Mesangial cell (primary cell): ENCODE results near the gene ADAMTS1. TPM values are rescaled to one million over a fixed set of nuclear protein-coding genes. Genes with fewer than 3 reads are reported as not detected.

ENCODE experiments used
- total RNA-seq: library from RNA; depleted of rRNA; stranded (reverse); fragments of >200 nt; gene quantifications from 2 replicates; pipeline ENCODE4 v1.2.3, GENCODE V29; 2015

The ADAMTS1 gene
- 28.4 and 39.4 TPM in 2 replicates for total RNA-seq

DNA sequence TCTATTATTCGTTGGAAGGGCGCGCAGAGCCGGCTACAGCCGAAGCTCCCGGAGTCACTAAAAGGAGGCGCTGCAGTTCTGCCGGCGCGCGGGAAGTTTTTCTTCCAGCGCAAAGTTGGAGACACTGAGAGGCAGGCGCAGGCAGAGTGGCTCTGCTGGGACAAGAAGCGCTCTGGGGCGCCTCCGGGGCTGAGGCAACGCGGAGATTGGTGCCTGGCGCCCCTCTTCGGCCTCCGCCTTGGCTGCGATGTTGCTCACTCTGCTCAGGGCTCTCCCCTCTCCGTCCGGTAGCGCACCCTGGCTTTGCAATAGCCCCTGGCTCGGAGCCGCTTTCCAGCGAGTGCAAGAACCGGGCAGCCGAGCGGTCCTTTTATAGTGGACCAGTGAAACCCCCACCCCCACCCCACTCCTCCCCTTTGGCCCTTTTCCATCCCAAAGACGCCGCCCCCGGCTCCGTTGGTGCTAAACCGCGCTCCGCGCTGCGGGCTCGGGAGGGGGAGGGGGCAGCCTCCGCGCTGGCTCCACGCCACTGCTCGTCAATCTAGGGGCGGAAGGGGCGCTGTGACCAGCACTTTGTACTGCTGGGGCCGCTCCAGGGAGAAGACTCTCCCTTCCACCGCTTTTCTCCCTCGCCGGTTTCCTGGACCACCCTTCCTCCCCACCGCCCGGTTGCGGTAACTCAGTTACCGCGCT is at the start of gene ADAMTS1:
TSS of gene ADAMTS1 (minus strand) at position 344 of the 693 bp plus-strand sequence. CDS start 455 bp downstream, outside the sequence.

Other genes starting within 250 kb of the ADAMTS1 start
- 3.4 and 18.6 TPM in 2 replicates for gene ADAMTS5, start 121.7 kb upstream of the ADAMTS1 start, total RNA-seq